HG03354 (cell line): Measurements from ENCODE around the gene ITPKA.
"Not testable (repeated sequence)": the region's sequence is repeated elsewhere in the genome, so short reads cannot be mapped to it uniquely, and the experiment has no call there.

Experiments
- ATAC-seq: cut with Tn5 transposase; IDR thresholded peaks from one replicate; pipeline ENCODE4 v1.9.1; 2021; ENCODE audit warnings: mild to moderate bottlenecking; ENCODE audit not compliant: unreplicated experiment, poor library complexity, severe bottlenecking

ITPKA gene

GRCh38 chr15:41493205-41493901 lies at the start of gene ITPKA:
ITPKA (plus strand) TSS chr15:41493874; CDS start chr15:41493928, 54 bp downstream.
- peak; percentile 66 for ATAC-seq

GRCh38 chr15:41445399-41445798 lies 48.3 kb upstream of the ITPKA start:
- no peak for ATAC-seq

- ATAC-seq = no peak
These were observed 31.4 kb upstream of the ITPKA start for GRCh38 chr15:41462084-41462795.

GRCh38 chr15:41464889-41465580 lies 28.6 kb upstream of the ITPKA start:
- no peak for ATAC-seq

GRCh38 chr15:41465822-41466421 lies 27.8 kb upstream of the ITPKA start:
- ATAC-seq = no peak

- no peak for ATAC-seq
These were observed 27.0 kb upstream of the ITPKA start for GRCh38 chr15:41466711-41467110.

GRCh38 chr15:41469644-41470043 lies 24.0 kb upstream of the ITPKA start:
- not testable (repeated sequence) for ATAC-seq

GRCh38 chr15:41473418-41473817 lies 20.3 kb upstream of the ITPKA start:
- ATAC-seq = no peak

- ATAC-seq = no peak
These were observed 19.2 kb upstream of the ITPKA start for GRCh38 chr15:41474436-41474835.

GRCh38 chr15:41474941-41475340 lies 18.7 kb upstream of the ITPKA start:
- ATAC-seq = no peak

GRCh38 chr15:41476416-41477048 lies 17.1 kb upstream of the ITPKA start:
- no peak for ATAC-seq

- ATAC-seq = no peak
These were observed 13.1 kb upstream of the ITPKA start for GRCh38 chr15:41480396-41481140.

- ATAC-seq = no peak
These were observed 11.4 kb upstream of the ITPKA start for GRCh38 chr15:41482110-41482877.

GRCh38 chr15:41483115-41483514 lies 10.6 kb upstream of the ITPKA start:
- peak; percentile 70 for ATAC-seq

GRCh38 chr15:41483519-41483918 lies 10.2 kb upstream of the ITPKA start:
- ATAC-seq = no peak

- ATAC-seq = no peak
These were observed 8.6 kb upstream of the ITPKA start for GRCh38 chr15:41484937-41485625.

GRCh38 chr15:41486286-41486685 lies 7.4 kb upstream of the ITPKA start:
- no peak for ATAC-seq

GRCh38 chr15:41487381-41487780 lies 6.3 kb upstream of the ITPKA start:
- no peak for ATAC-seq
